CD14-positive monocyte (primary cell): Measurements from ENCODE around the gene NBAS. TPM values are rescaled to one million over a fixed set of nuclear protein-coding genes. Genes with fewer than 3 reads are reported as not detected.
"Not testable (repeated sequence)": the region's sequence is repeated elsewhere in the genome, so short reads cannot be mapped to it uniquely, and the experiment has no call there.

Experiments
- DNase-seq, 3 donors: peaks; one replicate each; pipeline ENCODE4 v3.0.0-alpha.2; 2011 to 2022
- H2AFZ ChIP-seq: 2 replicates; pipeline ENCODE4 v1.6.0; 2012; ENCODE audit warnings: mild to moderate bottlenecking, low read depth, low read length, inconsistent platforms; ENCODE audit not compliant: insufficient read depth, poor library complexity, severe bottlenecking
- H3K27ac ChIP-seq, 2 donors: 1 replicate in 1 of 2; 2 replicates in 1 of 2; pipeline ENCODE4 v1.5.1; 2012 to 2013; ENCODE audit warnings: low read length in 2 of 2, control low read depth in 1 of 2, inconsistent platforms in 1 of 2, low read depth in 1 of 2, mild to moderate bottlenecking in 1 of 2
- H3K27me3 ChIP-seq, 2 donors: one replicate each; pipeline versions ENCODE4 v1.6.0 to v1.6.1; 2011 to 2013; ENCODE audit warnings: low read length in 2 of 2; ENCODE audit not compliant: control insufficient read depth in 2 of 2, insufficient read depth in 2 of 2
- H3K36me3 ChIP-seq, 2 donors: replicated peaks in 1 of 2; 1 replicate in 1 of 2; 2 replicates in 1 of 2; pipeline versions ENCODE4 v1.5.1 to v1.6.1; 2012 to 2013; ENCODE audit warnings: low read length in 2 of 2, control low read depth in 1 of 2, inconsistent platforms in 1 of 2, mild to moderate bottlenecking in 1 of 2; ENCODE audit not compliant: insufficient read depth in 2 of 2, control insufficient read depth in 1 of 2
- H3K4me1 ChIP-seq, 2 donors: 1 replicate in 1 of 2; 2 replicates in 1 of 2; pipeline versions ENCODE4 v1.5.1 to v1.6.1; 2012 to 2013; ENCODE audit warnings: low read length in 2 of 2, control low read depth in 1 of 2, inconsistent platforms in 1 of 2, mild to moderate bottlenecking in 1 of 2, moderate library complexity in 1 of 2; ENCODE audit not compliant: insufficient read depth in 2 of 2, control insufficient read depth in 1 of 2
- H3K4me2 ChIP-seq: replicated peaks from 2 replicates; pipeline ENCODE3; 2012; ENCODE audit warnings: low read length, moderate library complexity, mild to moderate bottlenecking; ENCODE audit not compliant: poor library complexity, severe bottlenecking; ENCODE audit errors: extremely low read depth
- H3K4me3 ChIP-seq, 3 experiments: fragments of 200-600 bp in 1 of 3; sonication (generic) in 1 of 3; replicated peaks in 1 of 3; 1 replicate in 2 of 3; 2 replicates in 1 of 3; pipeline ENCODE4 v1.5.1; 2011 to 2013; ENCODE audit warnings: low read length in 3 of 3, mild to moderate bottlenecking in 3 of 3, control low read depth in 2 of 3, low read depth in 2 of 3, inconsistent platforms in 1 of 3, moderate library complexity in 1 of 3
- H3K79me2 ChIP-seq: 2 replicates; pipeline ENCODE4 v1.6.0; 2012; ENCODE audit warnings: mild to moderate bottlenecking, control low read depth, inconsistent platforms, low read length, moderate library complexity; ENCODE audit not compliant: insufficient read depth
- H3K9ac ChIP-seq: 2 replicates; pipeline ENCODE4 v1.6.0; 2017; ENCODE audit warnings: low read length, mild to moderate bottlenecking; ENCODE audit not compliant: insufficient read depth, poor library complexity, severe bottlenecking
- H3K9me3 ChIP-seq, 2 donors: replicated peaks in 1 of 2; 1 replicate in 1 of 2; 2 replicates in 1 of 2; pipeline versions ENCODE4 v1.5.1 to v1.6.1; 2012 to 2013; ENCODE audit warnings: low read length in 2 of 2, control low read depth in 1 of 2; ENCODE audit not compliant: control insufficient read depth in 1 of 2, insufficient read depth in 1 of 2
- H4K20me1 ChIP-seq: 2 replicates; pipeline ENCODE4 v1.6.0; 2012; ENCODE audit warnings: mild to moderate bottlenecking, low read length, control low read depth, moderate library complexity; ENCODE audit not compliant: insufficient read depth
- H3K27ac Mint-ChIP-seq, 7 donors: one replicate each; pipeline ENCODE4 v1.8.0; 2020; ENCODE audit warnings: mild to moderate bottlenecking in 7 of 7, mixed read lengths in 7 of 7, moderate library complexity in 6 of 7, inconsistent platforms in 2 of 7
- H3K27me3 Mint-ChIP-seq, 3 donors: one replicate each; pipeline ENCODE4 v1.8.0; 2021 to 2022; ENCODE audit warnings: low read depth in 3 of 3, mild to moderate bottlenecking in 3 of 3, mixed read lengths in 3 of 3, moderate library complexity in 3 of 3, inconsistent platforms in 1 of 3
- H3K36me3 Mint-ChIP-seq, 2 donors: one replicate each; pipeline ENCODE4 v1.8.0; 2020; ENCODE audit warnings: mixed read lengths in 2 of 2, inconsistent platforms in 1 of 2, mild to moderate bottlenecking in 1 of 2
- H3K4me1 Mint-ChIP-seq: one replicate; pipeline ENCODE4 v1.8.0; 2020; ENCODE audit warnings: mild to moderate bottlenecking, mixed read lengths
- H3K4me3 Mint-ChIP-seq, 2 donors: one replicate each; pipeline ENCODE4 v1.8.0; 2020; ENCODE audit warnings: mild to moderate bottlenecking in 2 of 2, mixed read lengths in 2 of 2, moderate library complexity in 1 of 2
- H3K9me3 Mint-ChIP-seq, 7 donors: one replicate each; pipeline ENCODE4 v1.8.0; 2020 to 2022; ENCODE audit warnings: mixed read lengths in 7 of 7, mild to moderate bottlenecking in 6 of 7, moderate library complexity in 6 of 7, inconsistent platforms in 2 of 7
- WGBS: methylation state at CpG from one replicate; pipeline ENCODE4 v1.1.5; 2013; ENCODE audit warnings: missing lambda C conversion rate; ENCODE audit not compliant: insufficient coverage; 5-methylcytosine and 5-hydroxymethylcytosine counted together
- intact Hi-C, 2 donors: fragments of 100-400 bp; cut with micrococcal nuclease; formaldehyde crosslinking; loops; one replicate each; pipeline versions ENCODE4 v1.15.0 to v1.15.1; 2023
- polyA plus RNA-seq, 3 donors: library from polyadenylated mRNA; depleted of rRNA in 1 of 3; unstranded in 2 of 3; stranded (reverse) in 1 of 3; fragments of 300-500 nt in 2 of 3; fragments of >200 nt in 1 of 3; fragmentation: Illumina TruSeq in 2 of 3; gene quantifications; 1 replicate in 2 of 3; 2 replicates in 1 of 3; pipeline ENCODE4 v1.2.3, GENCODE V29; 2012 to 2021
- TF ChIP-seq, protein P1 (sequence below): fragments of 200-600 bp; IDR thresholded peaks from one replicate; pipeline ENCODE4 v1.8.0; 2022; ENCODE audit warnings: antibody characterized with exemption, mild to moderate bottlenecking

NBAS gene
- polyA plus RNA-seq, 3 donors = 8.9 to 10.9 (median 8.9) TPM

GRCh38 chr2:15325296-15325695 lies 235.8 kb downstream of the NBAS start:
- Mint-ChIP-seq H3K36me3 (peaks cover 36 to 37% of the 10 kb centered on the region in 2 donors), H3K27ac (no peak overlapping the region), H3K4me3 (no peak overlapping the region), H3K27me3 (no peaks in the 10 kb centered on the region), H3K4me1 (no peaks in the 10 kb centered on the region), H3K9me3 (peaks cover 2 to 15% (median 8%) of the 10 kb centered on the region in 7 donors)
- Histone ChIP-seq H3K9me3 (no peaks in the 10 kb centered on the region), H3K4me2 (no peak overlapping the region), H3K4me3 (no peak overlapping the region), H3K79me2 (no peaks in the 10 kb centered on the region), H3K27ac (no peak overlapping the region), H3K27me3 (no peaks in the 10 kb centered on the region), H3K36me3 (peaks cover 21 to 53% of the 10 kb centered on the region in 2 donors), H2AFZ (no peak overlapping the region), H4K20me1 (no peaks in the 10 kb centered on the region), H3K4me1 (no peaks in the 10 kb centered on the region), H3K9ac (no peak overlapping the region)
- no CpG with 5 or more reads among the region's 1 CpG for WGBS
- TF ChIP-seq, protein P1, sequence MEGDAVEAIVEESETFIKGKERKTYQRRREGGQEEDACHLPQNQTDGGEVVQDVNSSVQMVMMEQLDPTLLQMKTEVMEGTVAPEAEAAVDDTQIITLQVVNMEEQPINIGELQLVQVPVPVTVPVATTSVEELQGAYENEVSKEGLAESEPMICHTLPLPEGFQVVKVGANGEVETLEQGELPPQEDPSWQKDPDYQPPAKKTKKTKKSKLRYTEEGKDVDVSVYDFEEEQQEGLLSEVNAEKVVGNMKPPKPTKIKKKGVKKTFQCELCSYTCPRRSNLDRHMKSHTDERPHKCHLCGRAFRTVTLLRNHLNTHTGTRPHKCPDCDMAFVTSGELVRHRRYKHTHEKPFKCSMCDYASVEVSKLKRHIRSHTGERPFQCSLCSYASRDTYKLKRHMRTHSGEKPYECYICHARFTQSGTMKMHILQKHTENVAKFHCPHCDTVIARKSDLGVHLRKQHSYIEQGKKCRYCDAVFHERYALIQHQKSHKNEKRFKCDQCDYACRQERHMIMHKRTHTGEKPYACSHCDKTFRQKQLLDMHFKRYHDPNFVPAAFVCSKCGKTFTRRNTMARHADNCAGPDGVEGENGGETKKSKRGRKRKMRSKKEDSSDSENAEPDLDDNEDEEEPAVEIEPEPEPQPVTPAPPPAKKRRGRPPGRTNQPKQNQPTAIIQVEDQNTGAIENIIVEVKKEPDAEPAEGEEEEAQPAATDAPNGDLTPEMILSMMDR = no peak
- DNase-seq = no peak
- intact Hi-C loops = no loop called here

GRCh38 chr2:15323227-15323626 lies 237.9 kb downstream of the NBAS start:
- no peak overlapping the region for H3K27ac ChIP-seq
- no peak overlapping the region for H3K4me3 ChIP-seq
- no peak overlapping the region for H3K9ac ChIP-seq
- H4K20me1 ChIP-seq = no peaks in the 10 kb centered on the region
- no peaks in the 10 kb centered on the region for H3K27me3 ChIP-seq
- DNase-seq = no peak
- Mint-ChIP-seq H3K36me3 (peaks cover 55 to 57% of the 10 kb centered on the region in 2 donors), H3K27me3 (no peaks in the 10 kb centered on the region), H3K9me3 (peaks cover 9 to 31% (median 20%) of the 10 kb centered on the region in 7 donors), H3K4me1 (no peaks in the 10 kb centered on the region), H3K27ac (no peak overlapping the region), H3K4me3 (no peak overlapping the region)
- TF ChIP-seq, protein P1 = no peak
- H3K9me3 ChIP-seq = no peaks in the 10 kb centered on the region
- no CpG with 5 or more reads among the region's 1 CpG for WGBS
- peaks cover 6 to 32% of the 10 kb centered on the region in 2 donors for H3K36me3 ChIP-seq
- intact Hi-C loops = no loop called here
- H3K4me2 ChIP-seq = no peak overlapping the region
- no peaks in the 10 kb centered on the region for H3K79me2 ChIP-seq
- no peaks in the 10 kb centered on the region for H3K4me1 ChIP-seq
- H2AFZ ChIP-seq = no peak overlapping the region

DNA sequence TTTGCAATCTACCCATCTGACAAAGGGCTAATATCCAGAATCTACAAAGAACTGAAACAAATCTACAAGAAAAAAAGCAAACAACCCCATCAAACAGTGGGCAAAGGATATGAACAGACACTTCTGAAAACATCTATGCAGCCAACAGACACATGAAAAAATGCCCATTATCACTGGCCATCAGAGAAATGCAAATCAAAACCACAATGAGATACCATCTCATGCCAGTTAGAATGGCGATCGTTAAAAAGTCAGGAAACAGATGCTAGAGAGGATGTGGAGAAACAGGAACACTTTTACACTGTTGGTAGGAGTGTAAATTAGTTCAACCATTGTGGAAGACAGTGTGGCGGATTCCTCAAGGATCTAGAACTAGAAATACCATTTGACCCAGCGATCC lies 239.7 kb downstream of the NBAS start:
- H3K4me3 ChIP-seq, H2AFZ ChIP-seq, H3K4me1 Mint-ChIP-seq, H3K27ac Mint-ChIP-seq, H3K79me2 ChIP-seq, H3K27me3 ChIP-seq, H3K4me2 ChIP-seq, H3K9me3 ChIP-seq, intact Hi-C loops, DNase-seq, H3K4me3 Mint-ChIP-seq, H3K27me3 Mint-ChIP-seq, H3K4me1 ChIP-seq, H3K27ac ChIP-seq, H4K20me1 ChIP-seq, H3K9ac ChIP-seq: not testable (repeated sequence)
- no CpG with 5 or more reads among the region's 4 CpGs for WGBS
- Mint-ChIP-seq H3K9me3 (peaks cover 12 to 35% (median 31%) of the 10 kb centered on the region in 7 donors), H3K36me3 (peaks cover 61 to 66% of the 10 kb centered on the region in 2 donors)
- peaks cover 0 to 22% of the 10 kb centered on the region in 2 donors for H3K36me3 ChIP-seq
